Esophagus squamous epithelium (tissue), 5 donors: Measurements from ENCODE around the gene RNF123. TPM values are rescaled to one million over a fixed set of nuclear protein-coding genes. Genes with fewer than 3 reads are reported as not detected.

Source experiments
- DNase-seq: peaks from one replicate; lab custom pipeline; 2025; lab: John Stamatoyannopoulos, UW
- H3K27ac ChIP-seq, 4 donors: fragments of 200-600 bp; sonication (generic); one replicate each; pipeline ENCODE4 v1.5.1; 2016 to 2019; ENCODE audit warnings: mild to moderate bottlenecking in 1 of 4
- H3K27me3 ChIP-seq, 4 donors: fragments of 200-600 bp; sonication (generic); 1 replicate in 3 of 4; 2 replicates in 1 of 4; pipeline versions ENCODE4 v1.5.1 to v1.6.0; 2017 to 2021; ENCODE audit warnings: antibody characterized with exemption in 1 of 4
- H3K36me3 ChIP-seq, 3 donors: fragments of 200-600 bp; sonication (generic); one replicate each; pipeline ENCODE4 v1.5.1; 2016 to 2019
- H3K4me1 ChIP-seq, 3 donors: fragments of 200-600 bp; sonication (generic); one replicate each; pipeline ENCODE4 v1.5.1; 2017 to 2019
- H3K4me3 ChIP-seq, 4 donors: fragments of 200-600 bp; sonication (generic); 1 replicate in 3 of 4; 2 replicates in 1 of 4; pipeline ENCODE4 v1.5.1; 2016 to 2019; ENCODE audit warnings: mild to moderate bottlenecking in 2 of 4, moderate library complexity in 1 of 4
- H3K9me3 ChIP-seq, 3 donors: fragments of 200-600 bp; sonication (generic); one replicate each; pipeline ENCODE4 v1.5.1; 2016 to 2019
- POLR2A ChIP-seq, 4 donors: fragments of 450-650 bp; IDR thresholded peaks; one replicate each; pipeline ENCODE4 v1.6.1; 2017; ENCODE audit warnings: antibody characterized with exemption in 4 of 4, mild to moderate bottlenecking in 4 of 4, moderate library complexity in 3 of 4
- WGBS, 2 donors: methylation state at CpG; one replicate each; pipeline ENCODE4 v1.1.5; 2018; 5-methylcytosine and 5-hydroxymethylcytosine counted together
- intact Hi-C: fragments of 100-400 bp; cut with DNase I; formaldehyde crosslinking; loops from one replicate; pipeline ENCODE4 v1.15.0; 2022
- total RNA-seq, 4 donors: library from RNA; depleted of rRNA; stranded (reverse); fragments of >200 nt; gene quantifications; one replicate each; pipeline ENCODE4 v1.1.0, GENCODE V29; 2016
- TF ChIP-seq, protein P1 (sequence below), 6 experiments: fragments of 450-650 bp in 4 of 6; fragments of 200-600 bp in 2 of 6; sonication (generic) in 2 of 6; IDR thresholded peaks; one replicate each; pipeline ENCODE4 v1.5.1; 2016 to 2019; ENCODE audit warnings: antibody characterized with exemption in 6 of 6, mild to moderate bottlenecking in 4 of 6, moderate library complexity in 4 of 6
- donor health status: DM: yes; HTN: yes; CAD: no.

RNF123 gene
- total RNA-seq, 4 donors from 2014 or later, result 14.7 to 21.8 (median 15.8) TPM

DNA sequence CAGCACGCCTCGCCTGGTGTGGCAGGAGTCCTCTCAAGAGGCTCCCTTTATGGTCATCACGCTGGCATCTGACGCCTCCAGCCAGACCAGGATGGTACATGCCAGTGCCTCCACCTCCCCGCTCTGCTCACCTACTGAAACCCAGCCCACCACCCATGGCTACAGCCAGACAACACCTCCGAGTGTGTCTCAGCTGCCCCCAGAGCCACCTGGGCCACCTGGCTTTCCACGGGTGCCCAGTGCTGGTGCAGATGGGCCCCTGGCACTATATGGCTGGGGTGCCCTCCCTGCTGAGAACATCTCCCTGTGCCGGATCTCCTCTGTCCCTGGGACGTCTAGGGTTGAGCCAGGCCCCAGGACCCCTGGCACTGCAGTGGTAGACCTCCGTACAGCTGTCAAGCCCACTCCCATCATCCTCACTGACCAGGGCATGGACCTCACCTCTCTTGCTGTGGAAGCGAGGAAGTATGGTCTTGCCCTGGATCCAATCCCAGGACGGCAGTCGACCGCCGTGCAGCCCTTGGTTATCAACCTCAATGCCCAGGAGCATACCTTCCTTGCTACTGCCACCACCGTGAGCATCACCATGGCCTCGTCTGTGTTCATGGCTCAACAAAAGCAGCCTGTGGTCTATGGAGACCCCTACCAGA lies 35.1 kb upstream of the RNF123 start:
- DNase-seq, result no peak

DNA sequence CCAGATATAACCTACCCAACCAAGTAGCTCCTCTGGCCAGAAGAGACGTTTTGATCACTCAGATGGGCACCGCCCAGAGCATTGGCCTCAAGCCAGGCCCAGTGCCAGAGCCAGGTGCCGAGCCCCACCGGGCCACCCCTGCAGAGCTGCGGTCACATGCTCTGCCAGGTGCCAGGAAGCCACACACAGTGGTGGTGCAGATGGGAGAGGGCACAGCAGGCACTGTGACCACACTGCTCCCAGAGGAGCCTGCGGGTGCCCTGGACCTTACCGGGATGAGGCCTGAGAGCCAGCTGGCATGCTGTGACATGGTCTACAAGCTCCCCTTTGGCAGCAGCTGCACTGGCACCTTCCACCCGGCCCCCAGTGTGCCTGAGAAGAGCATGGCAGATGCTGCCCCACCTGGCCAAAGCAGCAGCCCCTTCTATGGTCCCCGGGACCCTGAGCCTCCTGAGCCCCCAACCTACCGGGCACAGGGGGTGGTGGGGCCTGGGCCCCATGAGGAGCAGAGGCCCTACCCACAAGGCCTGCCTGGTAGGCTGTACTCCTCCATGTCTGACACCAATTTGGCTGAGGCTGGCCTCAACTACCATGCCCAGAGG lies 34.3 kb upstream of the RNF123 start:
- intact Hi-C loops, result no loop called here
- no peak for DNase-seq
- no peak overlapping the region for H3K4me3 ChIP-seq
- TF ChIP-seq, protein P1, sequence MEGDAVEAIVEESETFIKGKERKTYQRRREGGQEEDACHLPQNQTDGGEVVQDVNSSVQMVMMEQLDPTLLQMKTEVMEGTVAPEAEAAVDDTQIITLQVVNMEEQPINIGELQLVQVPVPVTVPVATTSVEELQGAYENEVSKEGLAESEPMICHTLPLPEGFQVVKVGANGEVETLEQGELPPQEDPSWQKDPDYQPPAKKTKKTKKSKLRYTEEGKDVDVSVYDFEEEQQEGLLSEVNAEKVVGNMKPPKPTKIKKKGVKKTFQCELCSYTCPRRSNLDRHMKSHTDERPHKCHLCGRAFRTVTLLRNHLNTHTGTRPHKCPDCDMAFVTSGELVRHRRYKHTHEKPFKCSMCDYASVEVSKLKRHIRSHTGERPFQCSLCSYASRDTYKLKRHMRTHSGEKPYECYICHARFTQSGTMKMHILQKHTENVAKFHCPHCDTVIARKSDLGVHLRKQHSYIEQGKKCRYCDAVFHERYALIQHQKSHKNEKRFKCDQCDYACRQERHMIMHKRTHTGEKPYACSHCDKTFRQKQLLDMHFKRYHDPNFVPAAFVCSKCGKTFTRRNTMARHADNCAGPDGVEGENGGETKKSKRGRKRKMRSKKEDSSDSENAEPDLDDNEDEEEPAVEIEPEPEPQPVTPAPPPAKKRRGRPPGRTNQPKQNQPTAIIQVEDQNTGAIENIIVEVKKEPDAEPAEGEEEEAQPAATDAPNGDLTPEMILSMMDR (IDR thresholded peaks at IDR 0.05), result no peak
- TF ChIP-seq POLR2A (IDR thresholded peaks at IDR 0.05), result no peak
- no peaks in the 10 kb centered on the region for H3K9me3 ChIP-seq
- WGBS, 2 donors, result 0 to 40% methylated on average over 1 of the region's 10 CpGs
- H3K36me3 ChIP-seq, result no peaks in the 10 kb centered on the region
- H3K27ac ChIP-seq, result no peak overlapping the region
- H3K4me1 ChIP-seq, result peaks cover 0 to 6% (median 0%) of the 10 kb centered on the region in 3 donors
- H3K27me3 ChIP-seq, result peaks cover 0 to 14% (median 0%) of the 10 kb centered on the region in 4 donors

More for the DNA sequence above, 35.1 kb upstream of the RNF123 start:
- TF ChIP-seq, protein P1 (IDR thresholded peaks at IDR 0.05), result no peak
- no peak for TF ChIP-seq POLR2A (IDR thresholded peaks at IDR 0.05)
- WGBS, 2 donors, result 83 to 96% methylated on average over 11 to 15 of the region's 17 CpGs
- Histone ChIP-seq H3K27me3 (peaks cover 0 to 14% (median 0%) of the 10 kb centered on the region in 4 donors), H3K27ac (no peak overlapping the region), H3K4me1 (peaks cover 0 to 6% (median 0%) of the 10 kb centered on the region in 3 donors), H3K4me3 (no peak overlapping the region), H3K36me3 (no peaks in the 10 kb centered on the region), H3K9me3 (no peaks in the 10 kb centered on the region)
- intact Hi-C loops, result no loop called here

DNA sequence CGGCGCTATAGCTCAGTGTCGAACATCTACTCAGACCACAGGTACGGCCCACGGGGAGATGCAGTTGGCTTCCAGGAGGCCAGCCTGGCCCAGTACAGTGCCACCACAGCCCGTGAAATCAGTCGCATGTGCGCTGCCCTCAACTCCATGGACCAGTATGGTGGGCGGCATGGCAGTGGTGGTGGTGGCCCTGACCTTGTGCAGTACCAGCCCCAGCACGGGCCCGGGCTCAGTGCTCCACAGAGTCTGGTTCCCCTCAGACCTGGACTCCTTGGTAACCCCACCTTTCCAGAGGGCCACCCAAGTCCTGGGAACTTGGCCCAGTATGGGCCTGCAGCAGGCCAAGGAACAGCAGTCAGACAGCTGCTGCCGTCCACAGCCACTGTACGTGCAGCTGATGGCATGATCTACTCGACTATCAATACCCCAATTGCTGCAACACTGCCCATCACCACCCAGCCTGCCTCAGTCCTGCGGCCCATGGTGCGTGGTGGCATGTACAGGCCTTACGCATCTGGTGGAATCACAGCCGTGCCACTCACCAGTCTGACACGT lies 33.5 kb upstream of the RNF123 start:
- TF ChIP-seq, protein P1 (IDR thresholded peaks at IDR 0.05), result no peak
- no peak for TF ChIP-seq POLR2A (IDR thresholded peaks at IDR 0.05)
- intact Hi-C loops, result no loop called here
- Histone ChIP-seq H3K27ac (no peak overlapping the region), H3K4me3 (no peak overlapping the region), H3K27me3 (peaks cover 0 to 14% (median 0%) of the 10 kb centered on the region in 4 donors), H3K4me1 (peaks cover 0 to 6% (median 0%) of the 10 kb centered on the region in 3 donors), H3K36me3 (no peaks in the 10 kb centered on the region), H3K9me3 (no peaks in the 10 kb centered on the region)
- WGBS, 2 donors, result 93 to 97% methylated on average over 7 to 10 of the region's 19 CpGs
- no peak for DNase-seq

DNA sequence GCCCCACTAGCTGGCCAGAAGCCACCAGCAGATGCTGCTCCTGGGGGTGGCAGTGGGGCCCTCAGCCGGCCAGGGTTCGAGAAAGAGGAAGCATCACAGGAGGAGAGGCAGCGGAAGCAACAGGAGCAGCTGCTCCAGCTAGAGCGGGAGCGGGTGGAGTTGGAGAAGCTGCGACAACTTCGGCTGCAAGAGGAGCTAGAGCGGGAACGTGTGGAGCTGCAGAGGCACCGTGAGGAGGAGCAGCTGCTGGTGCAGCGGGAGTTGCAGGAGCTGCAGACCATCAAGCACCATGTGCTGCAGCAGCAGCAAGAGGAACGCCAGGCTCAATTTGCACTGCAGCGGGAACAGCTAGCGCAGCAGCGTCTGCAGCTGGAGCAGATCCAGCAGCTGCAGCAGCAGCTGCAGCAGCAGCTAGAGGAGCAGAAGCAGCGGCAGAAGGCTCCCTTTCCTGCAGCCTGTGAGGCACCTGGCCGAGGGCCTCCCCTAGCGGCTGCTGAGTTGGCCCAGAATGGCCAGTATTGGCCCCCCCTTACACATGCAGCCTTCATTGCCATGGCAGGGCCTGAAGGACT lies 32.7 kb upstream of the RNF123 start:
- no peak for DNase-seq
- Histone ChIP-seq H3K9me3 (no peaks in the 10 kb centered on the region), H3K36me3 (no peaks in the 10 kb centered on the region), H3K4me1 (peaks cover 0 to 6% (median 0%) of the 10 kb centered on the region in 3 donors), H3K27me3 (peaks cover 0 to 14% (median 0%) of the 10 kb centered on the region in 4 donors), H3K27ac (no peak overlapping the region), H3K4me3 (no peak overlapping the region)
- intact Hi-C loops, result no loop called here
- TF ChIP-seq, protein P1 (IDR thresholded peaks at IDR 0.05), result no peak
- no peak for TF ChIP-seq POLR2A (IDR thresholded peaks at IDR 0.05)
- 70% methylated on average over 13 of the region's 18 CpGs; no CpG with 5 or more reads in 1 of the 2 donors for WGBS, 2 donors
